HG02623 (cell line): ENCODE data around the gene PTGES2.

Experiments
- ATAC-seq: cut with Tn5 transposase; IDR thresholded peaks from one replicate; pipeline ENCODE4 v1.9.1; 2021; ENCODE audit warnings: moderate library complexity; ENCODE audit not compliant: unreplicated experiment

PTGES2 gene

GRCh38 chr9:128127568-128127989 is at the start of gene PTGES2:
PTGES2 (minus strand) TSS chr9:128127729; CDS start chr9:128127717, 12 bp downstream.
- peak; percentile 55 for ATAC-seq

- no peak for ATAC-seq
Measured at GRCh38 chr9:128175726-128176125, 48.2 kb upstream of the PTGES2 start.

- ATAC-seq = no peak
Measured at GRCh38 chr9:128175102-128175563, 47.6 kb upstream of the PTGES2 start.

GRCh38 chr9:128174062-128174461 is 46.5 kb upstream of the PTGES2 start:
- ATAC-seq = no peak

GRCh38 chr9:128169925-128170324 is 42.4 kb upstream of the PTGES2 start:
- ATAC-seq = no peak

- ATAC-seq = no peak
Measured at GRCh38 chr9:128169492-128169891, 42.0 kb upstream of the PTGES2 start.

- no peak for ATAC-seq
Measured at GRCh38 chr9:128168731-128169308, 41.3 kb upstream of the PTGES2 start.

GRCh38 chr9:128167209-128167608 is 39.7 kb upstream of the PTGES2 start:
- no peak for ATAC-seq

GRCh38 chr9:128166169-128166568 is 38.6 kb upstream of the PTGES2 start:
- ATAC-seq = no peak

- ATAC-seq = no peak
Measured at GRCh38 chr9:128164307-128164885, 36.9 kb upstream of the PTGES2 start.

- no peak for ATAC-seq
Measured at GRCh38 chr9:128163523-128164306, 36.2 kb upstream of the PTGES2 start.

GRCh38 chr9:128163027-128163515 is 35.5 kb upstream of the PTGES2 start:
- ATAC-seq = no peak

GRCh38 chr9:128162215-128163026 is 34.9 kb upstream of the PTGES2 start:
- no peak for ATAC-seq

GRCh38 chr9:128161215-128161902 is 33.8 kb upstream of the PTGES2 start:
- no peak for ATAC-seq

- no peak for ATAC-seq
Measured at GRCh38 chr9:128160603-128160987, 33.1 kb upstream of the PTGES2 start.

GRCh38 chr9:128159784-128160602 is 32.5 kb upstream of the PTGES2 start, which contains the start of gene BBLN:
BBLN (plus strand) TSS chr9:128160265; CDS start chr9:128160408, 143 bp downstream.
- ATAC-seq = peak; percentile 73

- no peak for ATAC-seq
Measured at GRCh38 chr9:128159522-128159783, 31.9 kb upstream of the PTGES2 start.

GRCh38 chr9:128155736-128156500 is 28.4 kb upstream of the PTGES2 start:
- no peak for ATAC-seq
